HepG2 (cell line): ENCODE results near the gene VTI1B. TPM values are rescaled to one million over a fixed set of nuclear protein-coding genes. Genes with fewer than 3 reads are reported as not detected.
A peak's percentile ranks its signal among the peaks of the same experiment; 100 is the strongest.

Source experiments
- CBFB ChIP-seq: sonication (generic); formaldehyde crosslinking; IDR thresholded peaks from 2 replicates; pipeline ENCODE4 v1.4.0; 2020; ENCODE audit warnings: missing genetic modification reagents
- ERF ChIP-seq: IDR thresholded peaks from 2 replicates; pipeline ENCODE4 v1.6.1; 2018; ENCODE audit warnings: missing biosample characterization, missing genetic modification reagents
- HMGA1 ChIP-seq: sonication (generic); formaldehyde crosslinking; conservative IDR thresholded peaks from 2 replicates; pipeline ENCODE4 v1.4.0; 2020; ENCODE audit warnings: missing genetic modification reagents
- HOXA3 ChIP-seq: sonication (generic); formaldehyde crosslinking; IDR thresholded peaks from 2 replicates; pipeline ENCODE4 v1.5.0; 2020; ENCODE audit warnings: missing genetic modification reagents
- KLF6 ChIP-seq: IDR thresholded peaks from 2 replicates; pipeline ENCODE4 v1.8.0; 2016; ENCODE audit warnings: missing biosample characterization, missing genetic modification reagents
- RXRB ChIP-seq: IDR thresholded peaks from 2 replicates; pipeline ENCODE4 v1.6.1; 2016; ENCODE audit warnings: borderline replicate concordance, missing genetic modification reagents, missing compliant biosample characterization
- WIZ ChIP-seq: sonication (generic); formaldehyde crosslinking; IDR thresholded peaks from 2 replicates; pipeline ENCODE4 v1.5.1; 2020; ENCODE audit warnings: mild to moderate bottlenecking, missing genetic modification reagents
- ZFP36L1 ChIP-seq: sonication (generic); formaldehyde crosslinking; IDR thresholded peaks from 2 replicates; pipeline ENCODE4 v1.8.0; 2022; ENCODE audit warnings: mild to moderate bottlenecking, missing genetic modification reagents, moderate library complexity
- ZMYM3 ChIP-seq: sonication (generic); formaldehyde crosslinking; IDR thresholded peaks from 2 replicates; pipeline ENCODE4 v1.5.1; 2020; ENCODE audit warnings: mild to moderate bottlenecking, missing genetic modification reagents
- polyA plus RNA-seq, 8 experiments: library from polyadenylated mRNA; depleted of rRNA in 3 of 8; stranded (reverse) in 7 of 8; unstranded in 1 of 8; fragments of >200 nt; fragmentation: Illumina TruSeq in 4 of 8; extraction: Trizol in 4 of 8; gene quantifications; 2 replicates each; pipeline versions ENCODE4 v1.2.1 to v1.2.3, GENCODE V29; 2011 to 2016; ENCODE audit warnings: low read depth in 4 of 8, missing spikeins in 1 of 8, mixed read lengths in 1 of 8; ENCODE audit not compliant: insufficient read depth in 1 of 8
- total RNA-seq, 5 experiments: library from RNA; depleted of rRNA; stranded (reverse); fragments of >200 nt; fragmentation: Illumina TruSeq; extraction: Trizol; gene quantifications; 2 replicates each; pipeline ENCODE4 v1.2.3, GENCODE V29; 2016; ENCODE audit warnings: low read depth in 1 of 5
- TF ChIP-seq, protein P1 (sequence below): sonication (generic); formaldehyde crosslinking; IDR thresholded peaks from one replicate; pipeline ENCODE4 v1.5.1; 2020; ENCODE audit warnings: mild to moderate bottlenecking, missing genetic modification reagents; ENCODE audit errors: not compliant biosample characterization
- TF ChIP-seq, protein P2 (sequence below): sonication (generic); formaldehyde crosslinking; IDR thresholded peaks from 2 replicates; pipeline ENCODE4 v1.4.0; 2020; ENCODE audit warnings: missing genetic modification reagents, low read depth, mild to moderate bottlenecking, borderline replicate concordance
- TF ChIP-seq, protein P3 (sequence below): sonication (generic); formaldehyde crosslinking; IDR thresholded peaks from 2 replicates; pipeline ENCODE4 v1.5.1; 2020; ENCODE audit warnings: missing genetic modification reagents, mild to moderate bottlenecking, borderline replicate concordance
- TF ChIP-seq, protein P4 (sequence below): sonication (generic); formaldehyde crosslinking; IDR thresholded peaks from 2 replicates; pipeline ENCODE4 v1.8.0; 2022; ENCODE audit warnings: missing genetic modification reagents, mild to moderate bottlenecking, borderline replicate concordance
- TF ChIP-seq, protein P5 (sequence below): sonication (generic); formaldehyde crosslinking; IDR thresholded peaks from 2 replicates; pipeline ENCODE4 v1.5.0; 2020; ENCODE audit warnings: missing genetic modification reagents

VTI1B gene
- total and polyA plus RNA-seq, 2 of the 13 experiments (the other 11 are each of a cell fraction or from before 2014, with no cell fraction given) = 39.0 to 103 TPM

DNA sequence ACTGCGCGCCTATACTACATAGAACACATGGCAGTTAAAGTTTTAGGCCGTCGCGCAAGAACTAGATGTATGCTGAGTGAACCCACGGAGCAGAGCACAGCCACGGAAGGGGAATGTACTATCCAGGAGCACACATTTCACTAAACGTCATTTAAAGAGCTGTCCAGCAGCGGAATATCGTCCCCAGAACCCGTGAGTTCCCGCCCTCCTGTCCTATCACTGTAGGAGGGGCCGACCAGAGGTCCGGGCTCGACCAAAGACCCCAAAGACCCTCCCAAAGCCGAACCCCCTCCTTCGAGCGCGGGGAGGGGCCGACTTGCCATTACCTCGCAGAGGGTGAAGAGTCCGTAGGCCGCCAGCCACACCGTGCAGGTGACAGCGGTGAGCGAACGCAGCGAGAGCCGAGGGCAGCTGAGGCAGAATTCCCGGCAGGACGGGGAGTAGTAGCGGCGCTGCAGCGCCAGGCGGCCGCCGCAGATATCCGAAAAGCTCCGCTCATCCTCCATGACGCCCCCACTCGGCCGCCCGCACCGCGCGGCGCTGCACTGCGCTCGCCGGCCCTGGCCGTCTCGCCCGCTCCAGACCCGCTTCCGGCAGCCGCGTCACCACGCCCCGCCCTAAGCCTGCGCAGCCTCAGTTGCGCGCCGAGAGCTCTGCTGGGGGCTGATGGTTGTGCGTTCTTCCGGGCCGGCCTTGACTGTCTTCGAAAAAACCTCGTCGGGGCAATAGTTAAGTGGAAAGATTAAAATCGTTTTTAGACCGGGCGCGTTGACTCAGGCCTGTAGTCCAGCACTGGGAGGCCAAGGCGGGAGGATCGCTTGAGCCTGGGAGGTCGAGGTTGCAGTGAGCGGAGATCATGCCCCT lies 74.5 kb downstream of the VTI1B start, which contains the start of gene PIGH (continued):
- TF ChIP-seq, protein P1, sequence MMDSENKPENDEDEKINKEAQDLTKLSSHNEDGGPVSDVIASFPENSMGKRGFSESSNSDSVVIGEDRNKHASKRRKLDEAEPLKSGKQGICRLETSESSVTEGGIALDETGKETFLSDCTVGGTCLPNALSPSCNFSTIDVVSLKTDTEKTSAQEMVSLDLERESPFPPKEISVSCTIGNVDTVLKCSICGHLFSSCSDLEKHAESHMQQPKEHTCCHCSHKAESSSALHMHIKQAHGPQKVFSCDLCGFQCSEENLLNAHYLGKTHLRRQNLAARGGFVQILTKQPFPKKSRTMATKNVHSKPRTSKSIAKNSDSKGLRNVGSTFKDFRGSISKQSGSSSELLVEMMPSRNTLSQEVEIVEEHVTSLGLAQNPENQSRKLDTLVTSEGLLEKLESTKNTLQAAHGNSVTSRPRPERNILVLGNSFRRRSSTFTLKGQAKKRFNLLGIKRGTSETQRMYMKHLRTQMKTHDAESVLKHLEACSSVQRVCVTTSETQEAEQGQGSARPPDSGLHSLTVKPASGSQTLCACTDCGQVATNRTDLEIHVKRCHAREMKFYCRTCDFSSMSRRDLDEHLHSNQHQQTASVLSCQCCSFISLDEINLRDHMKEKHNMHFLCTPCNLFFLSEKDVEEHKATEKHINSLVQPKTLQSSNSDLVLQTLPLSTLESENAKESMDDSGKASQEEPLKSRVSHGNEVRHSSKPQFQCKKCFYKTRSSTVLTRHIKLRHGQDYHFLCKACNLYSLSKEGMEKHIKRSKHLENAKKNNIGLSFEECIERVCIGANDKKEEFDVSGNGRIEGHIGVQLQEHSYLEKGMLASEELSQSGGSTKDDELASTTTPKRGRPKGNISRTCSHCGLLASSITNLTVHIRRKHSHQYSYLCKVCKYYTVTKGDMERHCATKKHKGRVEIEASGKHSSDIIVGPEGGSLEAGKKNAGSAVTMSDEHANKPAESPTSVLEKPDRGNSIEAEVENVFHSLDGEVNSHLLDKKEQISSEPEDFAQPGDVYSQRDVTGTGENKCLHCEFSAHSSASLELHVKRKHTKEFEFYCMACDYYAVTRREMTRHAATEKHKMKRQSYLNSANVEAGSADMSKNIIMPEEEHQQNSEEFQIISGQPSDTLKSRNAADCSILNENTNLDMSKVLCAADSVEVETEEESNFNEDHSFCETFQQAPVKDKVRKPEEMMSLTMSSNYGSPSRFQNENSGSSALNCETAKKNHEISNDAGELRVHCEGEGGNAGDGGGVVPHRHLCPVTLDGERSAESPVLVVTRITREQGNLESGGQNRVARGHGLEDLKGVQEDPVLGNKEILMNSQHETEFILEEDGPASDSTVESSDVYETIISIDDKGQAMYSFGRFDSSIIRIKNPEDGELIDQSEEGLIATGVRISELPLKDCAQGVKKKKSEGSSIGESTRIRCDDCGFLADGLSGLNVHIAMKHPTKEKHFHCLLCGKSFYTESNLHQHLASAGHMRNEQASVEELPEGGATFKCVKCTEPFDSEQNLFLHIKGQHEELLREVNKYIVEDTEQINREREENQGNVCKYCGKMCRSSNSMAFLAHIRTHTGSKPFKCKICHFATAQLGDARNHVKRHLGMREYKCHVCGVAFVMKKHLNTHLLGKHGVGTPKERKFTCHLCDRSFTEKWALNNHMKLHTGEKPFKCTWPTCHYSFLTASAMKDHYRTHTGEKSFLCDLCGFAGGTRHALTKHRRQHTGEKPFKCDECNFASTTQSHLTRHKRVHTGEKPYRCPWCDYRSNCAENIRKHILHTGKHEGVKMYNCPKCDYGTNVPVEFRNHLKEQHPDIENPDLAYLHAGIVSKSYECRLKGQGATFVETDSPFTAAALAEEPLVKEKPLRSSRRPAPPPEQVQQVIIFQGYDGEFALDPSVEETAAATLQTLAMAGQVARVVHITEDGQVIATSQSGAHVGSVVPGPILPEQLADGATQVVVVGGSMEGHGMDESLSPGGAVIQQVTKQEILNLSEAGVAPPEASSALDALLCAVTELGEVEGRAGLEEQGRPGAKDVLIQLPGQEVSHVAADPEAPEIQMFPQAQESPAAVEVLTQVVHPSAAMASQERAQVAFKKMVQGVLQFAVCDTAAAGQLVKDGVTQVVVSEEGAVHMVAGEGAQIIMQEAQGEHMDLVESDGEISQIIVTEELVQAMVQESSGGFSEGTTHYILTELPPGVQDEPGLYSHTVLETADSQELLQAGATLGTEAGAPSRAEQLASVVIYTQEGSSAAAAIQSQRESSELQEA (CRISPR knock-in tag) = no peak
- TF ChIP-seq RXRB (CRISPR knock-in tag) (0 out of 2 replicates have a peak, but pooled peaks have one; percentile 33), ZMYM3 (CRISPR knock-in tag) (peak; percentile 92), HOXA3 (CRISPR knock-in tag) (peak; percentile 90), HMGA1 (no peak), CBFB (CRISPR knock-in tag) (no peak), KLF6 (no peak; the same call in 1 of the 2 replicates), ZFP36L1 (0 out of 2 replicates have a peak, but pooled peaks have one; percentile 24), ERF (CRISPR knock-in tag) (peak; percentile 75), WIZ (0 out of 2 replicates have a peak, but pooled peaks have one; percentile 64)
- TF ChIP-seq, protein P2, sequence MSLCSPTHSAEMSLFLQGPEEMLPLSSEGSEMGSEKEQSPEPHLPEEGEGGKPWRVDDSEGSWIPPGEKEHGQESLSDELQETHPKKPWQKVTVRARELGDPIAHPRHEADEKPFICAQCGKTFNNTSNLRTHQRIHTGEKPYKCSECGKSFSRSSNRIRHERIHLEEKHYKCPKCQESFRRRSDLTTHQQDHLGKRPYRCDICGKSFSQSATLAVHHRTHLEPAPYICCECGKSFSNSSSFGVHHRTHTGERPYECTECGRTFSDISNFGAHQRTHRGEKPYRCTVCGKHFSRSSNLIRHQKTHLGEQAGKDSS = peak; percentile 91
- TF ChIP-seq, protein P3, sequence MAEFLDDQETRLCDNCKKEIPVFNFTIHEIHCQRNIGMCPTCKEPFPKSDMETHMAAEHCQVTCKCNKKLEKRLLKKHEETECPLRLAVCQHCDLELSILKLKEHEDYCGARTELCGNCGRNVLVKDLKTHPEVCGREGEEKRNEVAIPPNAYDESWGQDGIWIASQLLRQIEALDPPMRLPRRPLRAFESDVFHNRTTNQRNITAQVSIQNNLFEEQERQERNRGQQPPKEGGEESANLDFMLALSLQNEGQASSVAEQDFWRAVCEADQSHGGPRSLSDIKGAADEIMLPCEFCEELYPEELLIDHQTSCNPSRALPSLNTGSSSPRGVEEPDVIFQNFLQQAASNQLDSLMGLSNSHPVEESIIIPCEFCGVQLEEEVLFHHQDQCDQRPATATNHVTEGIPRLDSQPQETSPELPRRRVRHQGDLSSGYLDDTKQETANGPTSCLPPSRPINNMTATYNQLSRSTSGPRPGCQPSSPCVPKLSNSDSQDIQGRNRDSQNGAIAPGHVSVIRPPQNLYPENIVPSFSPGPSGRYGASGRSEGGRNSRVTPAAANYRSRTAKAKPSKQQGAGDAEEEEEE (CRISPR knock-in tag) = no peak
- TF ChIP-seq, protein P4, sequence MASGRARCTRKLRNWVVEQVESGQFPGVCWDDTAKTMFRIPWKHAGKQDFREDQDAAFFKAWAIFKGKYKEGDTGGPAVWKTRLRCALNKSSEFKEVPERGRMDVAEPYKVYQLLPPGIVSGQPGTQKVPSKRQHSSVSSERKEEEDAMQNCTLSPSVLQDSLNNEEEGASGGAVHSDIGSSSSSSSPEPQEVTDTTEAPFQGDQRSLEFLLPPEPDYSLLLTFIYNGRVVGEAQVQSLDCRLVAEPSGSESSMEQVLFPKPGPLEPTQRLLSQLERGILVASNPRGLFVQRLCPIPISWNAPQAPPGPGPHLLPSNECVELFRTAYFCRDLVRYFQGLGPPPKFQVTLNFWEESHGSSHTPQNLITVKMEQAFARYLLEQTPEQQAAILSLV = peak; percentile 60; the same call in 1 of the 2 replicates
- TF ChIP-seq, protein P5, sequence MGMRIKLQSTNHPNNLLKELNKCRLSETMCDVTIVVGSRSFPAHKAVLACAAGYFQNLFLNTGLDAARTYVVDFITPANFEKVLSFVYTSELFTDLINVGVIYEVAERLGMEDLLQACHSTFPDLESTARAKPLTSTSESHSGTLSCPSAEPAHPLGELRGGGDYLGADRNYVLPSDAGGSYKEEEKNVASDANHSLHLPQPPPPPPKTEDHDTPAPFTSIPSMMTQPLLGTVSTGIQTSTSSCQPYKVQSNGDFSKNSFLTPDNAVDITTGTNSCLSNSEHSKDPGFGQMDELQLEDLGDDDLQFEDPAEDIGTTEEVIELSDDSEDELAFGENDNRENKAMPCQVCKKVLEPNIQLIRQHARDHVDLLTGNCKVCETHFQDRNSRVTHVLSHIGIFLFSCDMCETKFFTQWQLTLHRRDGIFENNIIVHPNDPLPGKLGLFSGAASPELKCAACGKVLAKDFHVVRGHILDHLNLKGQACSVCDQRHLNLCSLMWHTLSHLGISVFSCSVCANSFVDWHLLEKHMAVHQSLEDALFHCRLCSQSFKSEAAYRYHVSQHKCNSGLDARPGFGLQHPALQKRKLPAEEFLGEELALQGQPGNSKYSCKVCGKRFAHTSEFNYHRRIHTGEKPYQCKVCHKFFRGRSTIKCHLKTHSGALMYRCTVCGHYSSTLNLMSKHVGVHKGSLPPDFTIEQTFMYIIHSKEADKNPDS = peak; percentile 78
